Activated CD8-positive, alpha-beta memory T cell treated with anti-CD3 and anti-CD28 coated beads for 36 hours (primary cell): ENCODE results near the gene IGFN1. TPM values are rescaled to one million over a fixed set of nuclear protein-coding genes. Genes with fewer than 3 reads are reported as not detected.
"Not testable (repeated sequence)": the region's sequence is repeated elsewhere in the genome, so short reads cannot be mapped to it uniquely, and the experiment has no call there.

Experiments
- CTCF ChIA-PET: fragments of 350-600 bp; sonication (Branson Sonifier 250); formaldehyde crosslinking; loops from one replicate; lab custom pipeline; 2021; ENCODE audit warnings: antibody characterized with exemption; lab: Charles Lee
- POLR2A ChIA-PET: fragments of 350-600 bp; sonication (Branson Sonifier 250); formaldehyde crosslinking; loops from one replicate; lab custom pipeline; 2021; ENCODE audit warnings: antibody characterized with exemption; lab: Charles Lee
- total RNA-seq, 2 experiments: library from RNA; stranded (reverse); gene quantifications; one replicate each; pipeline ENCODE4 v1.2.3, GENCODE V29; 2021

Gene IGFN1
- total RNA-seq, 2 experiments from 2014 or later = not detected

DNA sequence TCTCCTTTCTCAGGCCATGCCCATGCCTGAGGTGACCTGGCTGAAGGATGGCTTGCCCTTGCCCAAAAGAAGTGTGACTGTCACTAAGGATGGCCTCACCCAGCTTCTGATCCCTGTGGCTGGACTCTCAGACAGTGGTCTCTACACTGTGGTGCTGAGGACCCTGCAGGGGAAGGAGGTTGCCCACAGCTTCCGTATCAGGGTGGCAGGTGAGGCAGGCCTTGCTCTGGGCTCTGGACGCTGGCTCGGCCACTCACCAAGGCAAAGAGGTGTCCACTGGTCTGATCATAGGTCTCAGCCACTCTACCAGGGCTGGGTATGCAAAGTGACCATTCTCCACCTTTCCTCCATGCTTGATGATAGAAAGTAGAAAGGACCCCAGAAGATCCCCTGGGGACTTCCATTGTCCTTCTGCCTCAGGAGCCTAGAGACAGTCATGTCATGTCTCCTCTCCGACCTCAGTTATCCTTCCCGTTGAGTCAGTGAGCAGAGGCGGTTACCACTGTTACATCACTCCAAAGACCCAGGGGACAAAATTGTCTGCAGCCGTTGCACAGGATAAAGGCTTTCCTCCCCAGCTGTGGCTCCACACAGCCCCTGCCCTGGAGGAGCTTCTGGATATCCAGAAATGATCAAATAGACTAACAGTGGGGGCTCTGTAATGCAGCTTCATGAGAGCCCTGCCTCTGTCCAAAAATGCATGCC is 34.2 kb downstream of the IGFN1 start:
- ChIA-PET POLR2A (no interaction called here), CTCF (interaction anchor here (1.0 kb wide), 1 partner anchor 75 kb away, joined by 3 read pairs; no protein-coding TSS in a partner anchor)

DNA sequence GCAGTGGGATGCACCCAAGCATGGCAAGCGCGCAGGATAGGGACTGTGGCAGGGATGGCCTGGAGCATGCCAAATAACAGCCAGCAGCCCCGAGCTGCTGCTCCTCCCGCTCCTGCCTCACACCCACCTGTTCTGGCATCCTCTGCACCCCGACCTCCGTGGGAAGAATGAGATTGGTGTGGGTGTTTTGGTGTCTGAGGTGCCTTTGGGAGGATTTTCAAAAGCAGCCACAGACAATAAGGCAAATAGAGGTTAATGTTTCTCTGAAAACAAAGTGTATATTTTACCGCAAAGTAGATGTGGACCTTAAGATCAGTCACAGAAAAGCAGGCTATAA is 35.5 kb downstream of the IGFN1 start:
- ChIA-PET CTCF (no interaction called here), POLR2A (no interaction called here)

DNA sequence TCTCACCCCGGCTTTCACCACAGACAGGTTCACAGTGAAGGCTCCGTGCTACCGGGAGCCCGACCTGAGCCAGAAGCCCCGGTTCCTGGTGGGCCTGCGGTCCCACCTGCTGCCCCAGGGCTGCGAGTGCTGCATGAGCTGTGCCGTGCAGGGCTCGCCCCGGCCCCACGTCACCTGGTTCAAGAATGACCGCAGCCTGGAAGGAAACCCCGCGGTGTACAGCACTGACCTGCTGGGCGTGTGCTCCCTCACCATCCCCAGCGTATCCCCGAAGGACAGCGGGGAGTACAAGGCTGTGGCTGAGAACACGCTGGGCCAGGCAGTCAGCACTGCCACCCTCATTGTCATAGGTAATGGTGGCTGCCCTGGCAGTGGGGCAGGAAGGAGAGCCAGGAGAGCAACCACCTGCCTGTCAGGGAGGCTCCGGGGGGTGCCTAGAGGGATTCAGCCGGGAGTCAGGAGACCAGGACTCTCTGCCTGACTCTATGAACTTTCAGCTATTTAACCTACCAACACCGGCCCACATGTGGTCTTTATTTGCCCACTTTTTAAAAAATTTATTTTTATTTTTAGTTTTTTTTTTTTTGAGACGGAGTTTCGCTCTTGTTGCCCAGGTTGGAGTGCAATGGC is 36.4 kb downstream of the IGFN1 start:
- ChIA-PET POLR2A (no interaction called here), CTCF (no interaction called here)

DNA sequence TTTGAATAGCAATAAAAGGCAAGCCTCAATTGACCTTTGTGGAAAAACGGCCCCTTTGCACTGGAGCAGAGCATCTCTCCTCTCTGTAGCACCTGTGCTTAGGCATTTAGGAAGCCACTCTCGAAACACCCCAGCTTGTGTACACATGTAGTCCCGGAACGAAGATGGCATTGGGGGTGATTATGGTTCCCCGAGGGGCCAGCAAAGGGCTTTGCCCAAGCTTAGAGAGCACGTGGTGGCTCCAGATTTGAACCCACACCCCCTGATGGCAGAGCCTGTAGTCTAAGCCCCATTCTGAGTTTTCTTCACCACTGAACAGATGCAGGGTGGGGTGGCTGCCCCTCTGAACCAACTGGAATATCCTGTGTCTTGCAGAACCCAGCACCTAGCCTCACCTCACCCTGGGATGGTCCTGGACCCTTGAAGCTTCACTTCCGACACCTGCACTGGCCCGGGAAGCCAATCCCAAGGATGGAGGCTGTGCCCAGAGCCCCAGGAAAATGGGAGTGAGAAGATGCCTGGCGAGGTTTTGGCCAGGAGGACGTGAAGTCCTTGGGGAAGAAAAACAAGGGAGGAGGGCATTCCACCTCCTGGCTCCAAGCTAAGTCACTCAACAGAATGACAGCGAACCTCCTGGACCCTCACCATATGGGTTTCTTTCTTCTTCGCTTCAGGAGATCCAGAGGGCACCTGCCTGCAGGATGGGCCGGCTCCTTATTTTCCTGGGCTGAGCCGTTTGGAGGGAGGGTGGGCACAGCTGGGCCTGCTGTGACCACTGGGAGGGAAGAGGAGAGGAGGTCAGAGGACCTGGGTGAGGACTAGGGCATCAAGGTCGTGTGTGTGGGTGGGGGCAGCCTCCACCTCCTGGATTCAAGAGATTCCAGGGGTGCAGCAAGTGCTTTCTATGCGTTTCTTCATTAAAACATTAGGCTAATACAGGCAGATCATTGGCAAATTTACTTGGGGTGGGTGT is 37.7 kb downstream of the IGFN1 start:
- CTCF ChIA-PET = no interaction called here
- POLR2A ChIA-PET = no interaction called here

DNA sequence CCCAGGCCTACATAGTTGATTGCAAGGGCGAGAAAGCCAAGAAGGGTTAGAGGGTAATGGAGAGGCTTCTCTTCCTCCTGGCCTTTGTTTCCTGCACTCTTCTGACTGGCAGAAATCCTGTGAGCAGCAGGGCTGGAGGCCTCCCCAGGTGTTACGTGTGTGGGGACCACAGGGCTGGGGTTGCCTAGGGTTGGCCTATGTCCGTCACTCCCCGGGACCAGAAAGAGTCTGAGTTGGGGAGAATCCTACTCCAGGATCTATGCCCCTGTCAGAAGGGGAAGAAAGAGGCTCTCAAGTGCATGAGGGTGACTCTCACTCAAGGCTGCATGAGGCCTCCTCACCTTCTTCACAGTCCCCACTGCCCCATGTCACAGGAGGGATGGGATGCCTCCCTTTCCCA is 38.5 kb downstream of the IGFN1 start:
- POLR2A ChIA-PET = no interaction called here
- CTCF ChIA-PET = interaction anchor here (0.6 kb wide), 1 partner anchor 378 kb away, joined by 3 read pairs; no protein-coding TSS in a partner anchor

DNA sequence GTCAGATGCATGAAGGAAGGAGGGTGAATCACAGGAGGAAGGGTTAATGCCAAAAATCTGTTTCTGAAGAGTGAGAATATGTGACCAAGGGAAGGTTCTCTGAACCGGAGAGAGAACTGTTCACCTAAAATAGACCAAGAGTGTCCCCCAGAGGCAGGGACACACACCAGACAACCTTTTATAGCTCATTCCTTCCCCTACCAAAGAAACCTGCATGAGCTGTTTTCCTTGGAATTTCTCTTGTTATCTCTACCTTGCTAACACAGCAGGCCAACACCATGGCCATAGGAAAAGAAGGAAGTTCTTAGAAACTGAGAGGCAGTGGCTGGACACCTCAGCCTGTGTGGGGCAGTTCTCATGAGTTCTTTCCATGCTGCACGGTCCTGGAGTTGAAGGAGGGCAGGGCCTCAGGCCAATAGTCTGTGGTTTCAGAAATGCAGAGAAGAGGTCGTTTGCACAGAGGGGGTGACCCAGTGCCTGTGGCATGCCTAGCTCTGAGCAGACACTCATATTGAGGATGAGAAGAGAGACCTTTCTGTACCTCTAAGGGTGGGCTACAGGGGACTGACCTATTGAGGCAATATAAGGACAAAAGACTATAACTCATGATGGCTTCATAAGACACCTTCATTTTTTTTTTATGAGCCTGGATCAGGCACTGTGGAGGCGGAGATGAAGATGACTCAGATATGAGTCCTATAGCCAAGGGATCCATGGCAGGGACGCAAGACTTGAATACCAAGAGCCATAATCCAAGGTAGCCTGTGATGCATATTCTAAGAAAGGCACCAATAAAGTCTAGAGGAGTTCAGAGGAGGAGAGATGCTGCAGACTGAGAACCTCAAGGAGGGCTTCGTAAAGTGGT is 39.4 kb downstream of the IGFN1 start:
- POLR2A ChIA-PET = no interaction called here
- CTCF ChIA-PET = interaction anchor here (0.6 kb wide), 1 partner anchor 377 kb away, joined by 3 read pairs; no protein-coding TSS in a partner anchor

DNA sequence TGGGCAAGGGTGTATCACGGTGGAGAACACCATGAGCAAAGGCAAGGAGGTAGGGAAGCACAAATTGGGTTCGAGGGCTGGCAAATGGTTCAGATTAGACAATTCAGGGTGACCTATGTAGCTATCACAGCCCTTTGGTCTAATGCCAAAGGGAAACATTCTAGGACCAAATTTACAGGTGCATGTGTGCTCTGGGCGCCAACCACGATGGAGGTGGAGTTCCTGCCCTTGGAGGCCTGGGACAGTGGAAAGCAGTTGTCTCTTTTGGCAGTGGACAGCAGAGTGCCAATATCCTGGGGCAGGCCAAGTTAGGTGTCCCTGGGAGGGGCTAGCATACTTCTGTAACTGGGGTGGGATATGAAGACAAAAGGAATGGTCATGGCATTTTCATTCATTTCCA is 40.1 kb downstream of the IGFN1 start:
- POLR2A ChIA-PET = no interaction called here
- CTCF ChIA-PET = no interaction called here

DNA sequence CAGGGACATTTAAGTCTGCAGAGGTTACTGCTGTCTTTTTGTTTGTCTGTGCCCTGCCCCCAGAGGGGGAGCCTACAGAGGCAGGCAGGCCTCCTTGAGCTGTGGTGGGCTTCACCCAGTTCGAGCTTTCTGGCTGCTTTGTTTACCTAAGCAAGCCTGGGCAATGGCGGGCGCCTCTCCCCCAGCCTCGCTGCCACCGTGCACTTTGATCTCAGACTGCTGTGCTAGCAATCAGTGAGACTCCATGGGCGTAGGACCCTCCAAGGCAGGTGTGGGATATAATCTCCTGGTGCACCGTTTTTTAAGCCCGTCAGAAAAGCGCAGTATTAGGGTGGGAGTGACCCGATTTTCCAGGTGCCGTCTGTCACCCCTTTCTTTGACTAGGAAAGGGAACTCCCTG is 49.0 kb downstream of the IGFN1 start:
- CTCF ChIA-PET, POLR2A ChIA-PET: not testable (repeated sequence)

DNA sequence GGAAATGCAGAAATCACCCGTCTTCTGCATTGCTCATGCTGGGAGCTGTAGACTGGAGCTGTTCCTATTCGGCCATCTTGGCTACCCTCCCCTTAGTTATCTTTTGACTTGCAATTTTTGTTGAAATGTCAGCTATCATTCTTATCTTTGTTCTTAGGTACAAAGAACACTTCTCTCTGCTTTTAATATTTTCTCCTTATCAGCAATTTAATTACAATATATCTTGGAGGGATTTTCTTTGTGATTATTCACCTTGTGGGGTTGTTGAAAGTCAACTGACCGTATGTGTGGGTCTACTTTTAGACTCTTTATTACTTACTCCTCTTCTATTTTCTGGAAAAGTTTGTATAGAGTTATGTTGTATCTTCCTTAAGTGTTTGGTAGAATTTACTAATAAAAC is 49.5 kb downstream of the IGFN1 start:
- POLR2A ChIA-PET = no interaction called here
- CTCF ChIA-PET = no interaction called here

DNA sequence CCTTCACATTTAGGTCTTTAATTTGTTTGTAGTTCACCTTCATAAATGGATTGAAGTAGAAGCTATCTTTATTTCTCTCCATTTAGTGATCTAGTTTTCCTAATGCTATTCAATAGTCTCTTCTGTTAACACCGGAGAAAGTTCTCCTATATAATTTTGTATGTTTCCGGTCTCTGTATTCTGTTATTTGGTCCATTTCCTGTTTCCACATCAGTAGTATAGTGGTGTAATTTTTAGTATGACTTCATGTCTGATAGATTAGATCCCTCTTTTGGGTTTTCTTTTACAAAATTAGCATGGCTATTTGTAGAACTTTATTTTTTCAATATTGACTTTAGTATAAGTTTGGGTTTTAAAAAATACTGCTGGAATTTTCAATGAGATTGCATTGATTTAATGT is 51.1 kb downstream of the IGFN1 start:
- ChIA-PET POLR2A (no interaction called here), CTCF (no interaction called here)

DNA sequence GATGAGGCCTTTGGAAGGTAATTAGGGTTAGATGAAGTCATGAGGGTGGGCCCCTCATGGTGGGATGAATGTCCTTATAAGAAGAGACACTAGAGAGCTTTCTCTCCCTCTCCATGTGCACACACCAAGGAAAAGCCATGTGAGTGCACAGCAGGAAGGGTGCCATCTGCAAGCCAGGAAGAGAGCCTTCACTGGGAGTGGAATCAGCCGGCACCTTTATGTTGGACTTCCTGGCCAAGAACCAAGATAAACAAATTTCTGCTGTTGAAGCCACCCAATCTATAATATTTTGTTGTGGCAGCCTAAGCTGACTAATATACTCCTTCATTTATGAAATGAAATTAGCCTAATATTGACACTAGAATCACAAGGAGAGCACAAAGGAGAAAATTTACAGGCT is 54.5 kb downstream of the IGFN1 start:
- ChIA-PET CTCF (interaction anchor here (1.3 kb wide), 1 partner anchor 10 kb away, joined by 3 read pairs; no protein-coding TSS in a partner anchor), POLR2A (no interaction called here)

DNA sequence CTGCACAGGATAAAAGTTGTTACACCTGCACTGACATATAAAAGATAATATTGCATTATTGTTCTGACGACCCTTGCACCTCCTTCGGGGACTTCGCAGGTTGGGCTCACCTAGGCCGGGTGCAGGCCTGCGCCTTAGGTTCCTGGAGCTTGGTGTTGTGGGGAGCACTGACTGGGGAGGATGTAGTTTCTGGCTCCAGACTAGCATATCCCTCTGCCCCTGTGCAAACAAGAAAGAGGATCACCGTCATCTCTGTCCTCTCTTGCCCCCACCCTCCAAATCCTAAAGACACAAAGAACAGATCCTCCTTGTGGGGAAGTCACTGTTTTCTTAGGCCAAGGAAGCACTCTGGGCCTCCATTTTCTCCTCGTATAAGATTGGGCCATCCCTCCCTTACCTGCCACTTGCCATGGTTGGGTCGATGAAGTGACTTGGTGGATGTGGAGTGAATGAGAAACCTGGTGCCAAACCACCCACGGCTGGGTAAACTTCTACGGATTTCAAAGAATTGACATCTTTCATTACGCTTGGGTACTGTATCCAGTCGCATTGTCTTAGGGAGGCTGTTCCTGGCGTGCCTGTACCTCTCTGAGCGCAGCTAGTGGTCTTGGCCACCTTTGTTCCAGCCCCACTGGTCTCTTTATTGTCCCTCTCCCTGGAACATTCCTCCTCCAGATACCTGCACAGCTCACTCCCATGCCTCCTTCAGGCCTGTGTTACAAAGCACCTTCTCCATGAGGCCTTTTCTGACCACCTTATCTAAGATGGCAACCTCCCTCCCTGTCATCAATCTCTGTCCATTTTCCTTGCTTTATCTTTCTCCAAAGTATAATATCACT is 58.3 kb downstream of the IGFN1 start:
- CTCF ChIA-PET = no interaction called here

DNA sequence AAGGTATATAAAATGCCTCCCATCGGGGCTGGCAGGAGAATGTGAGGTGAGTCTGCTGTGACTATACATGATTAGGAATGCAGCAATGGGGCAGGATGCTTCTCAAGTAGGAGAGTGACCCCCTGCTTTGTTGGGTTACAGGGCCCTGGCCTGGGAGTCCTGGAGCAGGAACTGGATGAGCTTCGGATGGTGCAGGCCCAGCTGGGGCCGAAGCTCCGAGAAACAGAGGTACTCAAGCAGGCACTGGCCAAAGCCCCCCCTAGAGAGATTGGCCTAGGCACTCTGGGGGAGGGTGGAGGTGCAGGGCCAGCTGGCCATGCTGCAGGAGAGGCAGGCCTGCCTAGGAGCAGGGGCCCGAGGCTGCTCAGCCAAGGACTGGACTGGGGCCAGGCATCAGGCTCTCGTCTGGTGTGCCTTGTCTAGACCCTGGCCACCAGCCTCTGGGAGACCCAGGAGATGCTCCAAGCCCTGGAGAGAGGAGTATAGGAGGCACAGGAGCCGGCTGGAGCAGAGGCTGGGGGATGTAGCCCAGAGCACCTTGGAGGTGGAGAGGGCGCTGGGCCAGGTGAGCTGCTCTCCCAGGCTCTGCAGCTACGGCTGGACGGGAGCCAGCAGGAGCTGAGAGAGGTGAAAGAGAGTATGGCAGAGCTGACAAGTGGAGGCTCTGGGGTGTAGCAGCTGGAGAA is 59.8 kb downstream of the IGFN1 start:
- ChIA-PET CTCF (interaction anchor here (0.6 kb wide), 1 partner anchor 661 kb away, joined by 4 read pairs; no protein-coding TSS in a partner anchor), POLR2A (no interaction called here)

More for the DNA sequence above, 58.3 kb downstream of the IGFN1 start:
- POLR2A ChIA-PET = no interaction called here

DNA sequence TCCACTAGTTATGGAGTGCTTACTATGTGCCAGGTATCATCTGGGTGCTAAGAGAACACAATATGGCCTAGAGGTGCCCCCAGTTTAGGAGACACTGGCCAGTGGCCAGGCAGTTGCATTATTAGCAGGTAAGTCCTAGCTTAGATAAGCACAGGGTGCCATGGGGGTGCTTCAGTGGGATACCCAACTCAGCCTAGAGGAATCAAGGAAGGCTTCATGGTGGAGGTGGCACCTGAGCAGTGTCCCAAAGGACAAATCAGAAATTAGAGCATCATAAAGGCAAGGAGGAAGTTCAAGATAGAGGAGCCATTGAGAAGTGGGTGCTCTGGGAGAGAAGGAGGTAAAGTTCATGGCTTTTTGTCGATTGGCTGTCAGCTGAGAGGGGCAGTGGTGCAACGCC is 60.8 kb downstream of the IGFN1 start:
- CTCF ChIA-PET = no interaction called here
- POLR2A ChIA-PET = no interaction called here

DNA sequence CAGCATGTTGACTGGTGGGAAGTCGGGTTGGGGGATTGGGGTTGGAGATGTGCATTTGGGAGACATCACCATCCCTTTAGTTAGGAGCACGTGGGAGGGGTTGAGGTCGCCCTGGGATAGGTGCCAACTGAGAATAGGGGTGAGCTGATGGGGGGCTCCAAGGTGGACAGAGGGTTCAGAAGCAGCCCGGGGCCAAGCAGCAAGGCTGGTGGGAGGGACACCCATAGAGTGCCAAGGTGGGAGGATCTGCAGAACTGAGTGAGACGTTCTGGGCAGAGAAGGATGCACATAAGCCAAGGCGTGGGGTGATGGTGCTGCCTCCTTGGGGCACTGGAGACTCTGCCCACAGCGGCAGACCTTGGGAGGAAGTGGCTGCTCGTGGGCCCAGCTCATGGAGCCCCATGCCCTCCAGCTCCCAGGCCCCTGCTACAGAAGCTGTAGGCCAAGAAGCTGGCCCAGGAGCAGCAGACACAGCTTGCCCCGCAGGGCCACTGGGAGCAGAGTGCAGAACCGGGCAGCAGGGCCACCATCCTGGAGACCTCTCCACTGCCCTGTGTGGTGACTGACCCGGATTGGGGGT is 61.3 kb downstream of the IGFN1 start:
- CTCF ChIA-PET = interaction anchor here (1.0 to 3.3 kb wide), 2 partner anchors 37 to 110 kb away, joined by 3 to 19 read pairs; no protein-coding TSS in a partner anchor
- POLR2A ChIA-PET = no interaction called here

DNA sequence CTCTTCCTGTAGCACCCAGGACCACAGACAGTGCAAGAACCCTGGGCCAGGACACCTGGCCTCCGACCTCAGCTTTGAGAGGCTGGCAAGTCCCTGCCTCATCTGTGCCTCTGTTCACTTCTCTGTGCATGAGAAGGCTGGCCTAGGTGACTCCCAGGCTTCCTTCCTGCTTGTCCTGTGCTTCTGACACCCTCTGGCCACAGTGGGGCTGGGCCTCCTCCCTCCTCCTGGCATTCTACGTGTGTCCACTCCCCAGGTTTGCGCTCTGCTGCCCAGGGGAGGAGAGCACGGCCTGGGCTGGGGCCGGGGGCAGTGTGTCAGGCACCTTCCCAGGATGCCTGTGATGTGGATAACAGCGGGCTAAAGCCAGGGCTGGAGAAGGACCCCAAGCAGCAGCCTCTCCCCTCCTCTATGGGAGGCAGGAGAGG is 62.3 kb downstream of the IGFN1 start:
- ChIA-PET POLR2A (no interaction called here), CTCF (interaction anchor here (1.0 to 3.3 kb wide), 2 partner anchors 38 to 109 kb away, joined by 3 to 19 read pairs; no protein-coding TSS in a partner anchor)

DNA sequence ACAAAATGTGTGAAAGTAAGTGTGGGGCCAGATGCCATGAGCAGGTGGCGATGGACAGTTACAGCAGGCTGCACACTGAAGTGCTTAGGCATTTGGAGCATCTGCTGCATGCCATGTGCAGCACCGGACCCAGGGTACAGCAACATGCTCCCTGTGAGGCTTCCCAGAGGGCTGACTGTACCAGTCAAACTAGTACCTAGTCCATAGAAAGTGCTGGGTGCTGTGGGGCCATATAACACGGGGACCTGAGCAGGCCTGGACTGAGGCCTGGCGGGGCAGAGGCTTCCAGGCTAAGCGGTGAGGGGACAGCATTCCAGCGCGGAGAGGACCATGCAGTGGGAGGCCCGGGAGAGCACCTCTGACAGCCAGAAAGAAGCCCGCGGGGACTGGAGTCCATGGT is 62.8 kb downstream of the IGFN1 start:
- CTCF ChIA-PET = interaction anchor here (1.7 to 3.3 kb wide), 3 partner anchors 11 to 157 kb away, joined by 4 to 19 read pairs (median 6); no protein-coding TSS in a partner anchor

More for the DNA sequence above, 62.8 kb downstream of the IGFN1 start:
- POLR2A ChIA-PET = no interaction called here
